GM23248 (cell line): ENCODE results near the gene TNNC1. TPM values are rescaled to one million over a fixed set of nuclear protein-coding genes. Genes with fewer than 3 reads are reported as not detected.

ENCODE experiments used
- DNase-seq: peaks from one replicate; pipeline ENCODE4 v3.0.0-alpha.2; 2015
- H2AFZ ChIP-seq: fragments of 200-600 bp; sonication (generic); 2 replicates; pipeline ENCODE4 v1.6.1; 2016; ENCODE audit warnings: antibody characterized with exemption
- H3F3A ChIP-seq: fragments of 200-600 bp; sonication (generic); 2 replicates; pipeline ENCODE4 v1.6.1; 2016; ENCODE audit warnings: mild to moderate bottlenecking, antibody characterized with exemption, mixed run types; ENCODE audit not compliant: insufficient read depth
- H3K27ac ChIP-seq: fragments of 200-600 bp; sonication (generic); 2 replicates; pipeline ENCODE4 v1.5.1; 2016; ENCODE audit warnings: mild to moderate bottlenecking
- H3K27me3 ChIP-seq: fragments of 200-600 bp; sonication (generic); replicated peaks from 2 replicates; pipeline ENCODE4 v1.6.1; 2016; ENCODE audit warnings: mild to moderate bottlenecking; ENCODE audit not compliant: insufficient read depth
- H3K36me3 ChIP-seq: fragments of 200-600 bp; sonication (generic); 2 replicates; pipeline ENCODE4 v1.6.1; 2016; ENCODE audit warnings: low read depth, mild to moderate bottlenecking
- H3K4me1 ChIP-seq: fragments of 200-600 bp; sonication (generic); 2 replicates; pipeline ENCODE4 v1.6.1; 2016; ENCODE audit warnings: mild to moderate bottlenecking; ENCODE audit not compliant: insufficient read depth
- H3K4me2 ChIP-seq: fragments of 200-600 bp; sonication (generic); one replicate; pipeline ENCODE4 v1.6.1; 2016; ENCODE audit warnings: mild to moderate bottlenecking; ENCODE audit not compliant: unreplicated experiment
- H3K4me3 ChIP-seq: fragments of 200-600 bp; sonication (generic); 2 replicates; pipeline ENCODE4 v1.5.1; 2016; ENCODE audit warnings: mild to moderate bottlenecking
- H3K79me2 ChIP-seq: fragments of 200-600 bp; sonication (generic); 2 replicates; pipeline ENCODE4 v1.6.1; 2016; ENCODE audit warnings: mild to moderate bottlenecking; ENCODE audit not compliant: insufficient read depth
- H3K9ac ChIP-seq: fragments of 200-600 bp; sonication (generic); 2 replicates; pipeline ENCODE4 v1.6.1; 2016; ENCODE audit warnings: mild to moderate bottlenecking
- H3K9me2 ChIP-seq: fragments of 200-600 bp; sonication (generic); 2 replicates; pipeline ENCODE4 v1.6.1; 2016; ENCODE audit warnings: mixed run types, mild to moderate bottlenecking, moderate library complexity; ENCODE audit not compliant: insufficient read depth
- H3K9me3 ChIP-seq: fragments of 200-600 bp; sonication (generic); one replicate; pipeline ENCODE4 v1.6.1; 2017; ENCODE audit warnings: low read depth
- H4K20me1 ChIP-seq: fragments of 200-600 bp; sonication (generic); 2 replicates; pipeline ENCODE4 v1.6.0; 2016; ENCODE audit not compliant: insufficient read depth
- EZH2 ChIP-seq: fragments of 200-600 bp; sonication (generic); IDR thresholded peaks from 2 replicates; pipeline ENCODE4 v1.6.1; 2018; ENCODE audit warnings: antibody characterized with exemption, mild to moderate bottlenecking; ENCODE audit not compliant: insufficient read depth, poor library complexity, severe bottlenecking
- EZH2phosphoT487 ChIP-seq: fragments of 200-600 bp; sonication (generic); IDR thresholded peaks from 2 replicates; pipeline ENCODE4 v1.6.1; 2018; ENCODE audit warnings: antibody characterized with exemption, moderate library complexity, mild to moderate bottlenecking, low read depth; ENCODE audit not compliant: insufficient read depth
- WGBS, 2 experiments: methylation state at CpG; one replicate each; pipeline ENCODE4 v1.1.6; 2015 to 2017; ENCODE audit warnings: low lambda C conversion rate in 2 of 2, low coverage in 1 of 2; ENCODE audit errors: missing lambda C conversion rate in 2 of 2; 5-methylcytosine and 5-hydroxymethylcytosine counted together
- in situ Hi-C: fragments of 300-500 bp; cut with MboI; formaldehyde crosslinking; loops from 2 replicates; pipeline ENCODE4 v1.15.0; 2020
- polyA plus RNA-seq: library from polyadenylated mRNA; unstranded; fragments of >200 nt; fragmentation: Nextera tagmentation; extraction: Ambion mirVana; gene quantifications from 2 replicates; pipeline ENCODE4 v1.2.1, GENCODE V29; 2016
- total RNA-seq: library from RNA; depleted of rRNA; stranded (reverse); fragments of >200 nt; shearing (Covaris generic); gene quantifications from 2 replicates; pipeline ENCODE4 v1.2.3, GENCODE V29; 2014

The TNNC1 gene
- total and polyA plus RNA-seq, 2 experiments from 2014 or later = not detected

GRCh38 chr3:52477076-52477795, 23.4 kb upstream of the TNNC1 start:
- peaks cover 62% of the 10 kb centered on the region; the same call in 1 of the 2 replicates for H3K36me3 ChIP-seq
- no peaks in the 10 kb centered on the region for H3K9me2 ChIP-seq
- H3K79me2 ChIP-seq = no peaks in the 10 kb centered on the region
- H3K9me3 ChIP-seq = no peaks in the 10 kb centered on the region
- no peaks in the 10 kb centered on the region for H3K27me3 ChIP-seq
- no peak overlapping the region for H3K4me3 ChIP-seq
- no peak overlapping the region for H3K9ac ChIP-seq
- no peak overlapping the region for H3K4me2 ChIP-seq
- H3F3A ChIP-seq = peaks cover 1% of the 10 kb centered on the region; the same call in 1 of the 2 replicates
- H2AFZ ChIP-seq = no peak overlapping the region
- H3K27ac ChIP-seq = no peak overlapping the region
- in situ Hi-C loops = no loop called here
- H3K4me1 ChIP-seq = no peaks in the 10 kb centered on the region
- TF ChIP-seq EZH2phosphoT487 = no peak
- no peak for TF ChIP-seq EZH2
- no peak for DNase-seq
- no peaks in the 10 kb centered on the region for H4K20me1 ChIP-seq
- WGBS, 2 experiments = 94 to 95% methylated on average over 16 of the region's 16 CpGs

GRCh38 chr3:52473026-52473425, 19.2 kb upstream of the TNNC1 start:
- peaks cover 59% of the 10 kb centered on the region; the same call in 1 of the 2 replicates for H3K36me3 ChIP-seq
- H3K79me2 ChIP-seq = peaks cover 28% of the 10 kb centered on the region
- no peak overlapping the region for H3K9ac ChIP-seq
- no peaks in the 10 kb centered on the region for H3K9me2 ChIP-seq
- in situ Hi-C loops = no loop called here
- no peaks in the 10 kb centered on the region for H4K20me1 ChIP-seq
- no peak for DNase-seq
- WGBS, 2 experiments = 90 to 100% methylated on average over 5 of the region's 5 CpGs
- peaks cover 8% of the 10 kb centered on the region; the same call in 1 of the 2 replicates for H3F3A ChIP-seq
- peaks cover 11% of the 10 kb centered on the region for H3K4me1 ChIP-seq
- TF ChIP-seq EZH2phosphoT487 = no peak
- TF ChIP-seq EZH2 = no peak
- H3K4me3 ChIP-seq = no peak overlapping the region
- H3K27ac ChIP-seq = no peak overlapping the region
- H2AFZ ChIP-seq = no peak overlapping the region
- H3K27me3 ChIP-seq = no peaks in the 10 kb centered on the region
- H3K9me3 ChIP-seq = no peaks in the 10 kb centered on the region
- H3K4me2 ChIP-seq = no peak overlapping the region

GRCh38 chr3:52472239-52473000, 18.6 kb upstream of the TNNC1 start:
- Histone ChIP-seq H3K9me2 (no peaks in the 10 kb centered on the region), H3K9ac (no peak overlapping the region), H3K9me3 (no peaks in the 10 kb centered on the region), H3F3A (peaks cover 9% of the 10 kb centered on the region; the same call in 1 of the 2 replicates), H3K4me2 (no peak overlapping the region), H3K4me3 (no peak overlapping the region), H3K27ac (no peak overlapping the region), H3K36me3 (peaks cover 55% of the 10 kb centered on the region; the same call in 1 of the 2 replicates), H3K4me1 (peaks cover 15% of the 10 kb centered on the region), H2AFZ (no peak overlapping the region), H3K79me2 (peaks cover 32% of the 10 kb centered on the region), H3K27me3 (no peaks in the 10 kb centered on the region), H4K20me1 (no peaks in the 10 kb centered on the region)
- WGBS, 2 experiments = 84 to 86% methylated on average over 14 of the region's 14 CpGs
- in situ Hi-C loops = no loop called here
- TF ChIP-seq EZH2phosphoT487 = no peak
- TF ChIP-seq EZH2 = no peak
- no peak for DNase-seq

- peaks cover 40% of the 10 kb centered on the region for H3K79me2 ChIP-seq
- H3K9me2 ChIP-seq = no peaks in the 10 kb centered on the region
- H3K4me2 ChIP-seq = no peak overlapping the region
- WGBS, 2 experiments = 69 to 73% methylated on average over 26 of the region's 26 CpGs
- DNase-seq = peak; percentile 69
- peaks cover 15% of the 10 kb centered on the region for H3K4me1 ChIP-seq
- no peak overlapping the region for H3K9ac ChIP-seq
- no peak overlapping the region for H2AFZ ChIP-seq
- in situ Hi-C loops = no loop called here
- no peak overlapping the region for H3K27ac ChIP-seq
- H4K20me1 ChIP-seq = no peaks in the 10 kb centered on the region
- H3K9me3 ChIP-seq = no peaks in the 10 kb centered on the region
- no peak for TF ChIP-seq EZH2
- TF ChIP-seq EZH2phosphoT487 = no peak
- no peak overlapping the region for H3K4me3 ChIP-seq
- peaks cover 51% of the 10 kb centered on the region; the same call in 1 of the 2 replicates for H3K36me3 ChIP-seq
- peaks cover 11% of the 10 kb centered on the region for H3F3A ChIP-seq
- no peaks in the 10 kb centered on the region for H3K27me3 ChIP-seq
These were observed 17.8 kb upstream of the TNNC1 start for GRCh38 chr3:52471371-52472238.
